Calu3 (cell line): ENCODE measurements around the gene TNFRSF19. TPM values are rescaled to one million over a fixed set of nuclear protein-coding genes. Genes with fewer than 3 reads are reported as not detected.

Experiments
- BruUV-seq: library from RNA; stranded (reverse); fragments of 400-500 nt; replicated peaks from 2 replicates; lab custom pipeline; 2021; lab: Mats Ljungman, UMichigan
- CTCF ChIA-PET: fragments of 300-600 bp; sonication (Branson Sonifier 250); formaldehyde crosslinking; loops from one replicate; lab custom pipeline; 2022; ENCODE audit warnings: antibody characterized with exemption; lab: Charles Lee
- DNase-seq: peaks from one replicate; pipeline ENCODE4 v3.0.0; 2022
- H3K27ac Mint-ChIP-seq: one replicate; pipeline ENCODE4 v1.8.0; 2022; ENCODE audit warnings: mixed read lengths; ENCODE audit not compliant: unreplicated experiment
- H3K27me3 Mint-ChIP-seq: one replicate; pipeline ENCODE4 v1.8.0; 2022; ENCODE audit warnings: mixed read lengths; ENCODE audit not compliant: unreplicated experiment
- H3K36me3 Mint-ChIP-seq: one replicate; pipeline ENCODE4 v1.8.0; 2022; ENCODE audit warnings: mild to moderate bottlenecking, moderate library complexity, mixed read lengths; ENCODE audit not compliant: insufficient read depth, unreplicated experiment
- H3K4me1 Mint-ChIP-seq: one replicate; pipeline ENCODE4 v1.8.0; 2022; ENCODE audit warnings: mild to moderate bottlenecking, low read depth, mixed read lengths; ENCODE audit not compliant: unreplicated experiment
- H3K4me3 Mint-ChIP-seq: one replicate; pipeline ENCODE4 v1.8.0; 2022; ENCODE audit warnings: mild to moderate bottlenecking, low read depth, moderate library complexity, mixed read lengths; ENCODE audit not compliant: unreplicated experiment
- H3K9me3 Mint-ChIP-seq: one replicate; pipeline ENCODE4 v1.8.0; 2022; ENCODE audit warnings: low read depth, mixed read lengths; ENCODE audit not compliant: unreplicated experiment
- CTCF ChIP-seq: fragments of 200-600 bp; IDR thresholded peaks from one replicate; pipeline ENCODE4 v1.8.0; 2022; ENCODE audit warnings: antibody characterized with exemption; ENCODE audit not compliant: unreplicated experiment
- intact Hi-C: fragments of 100-400 bp; cut with micrococcal nuclease; formaldehyde crosslinking; loops from one replicate; pipeline ENCODE4 v1.10.0; 2022; ENCODE audit not compliant: unreplicated experiment
- total RNA-seq: library from RNA; stranded (reverse); gene quantifications from 2 replicates; pipeline ENCODE4 v1.2.3, GENCODE V29; 2022

TNFRSF19 gene
- total RNA-seq, 1 experiment from 2014 or later, result 38.3 TPM

- Mint-ChIP-seq H3K27me3 (no peaks in the 10 kb centered on the region), H3K4me1 (peaks cover 44% of the 10 kb centered on the region), H3K9me3 (peaks cover 12% of the 10 kb centered on the region), H3K36me3 (peaks cover 9% of the 10 kb centered on the region), H3K27ac (peak overlapping the region; percentile 98), H3K4me3 (peak overlapping the region; percentile 46)
- TF ChIP-seq CTCF, result no peak
- DNase-seq, result peak; percentile 41
- BruUV-seq, result no TSS peak
- intact Hi-C loops, result loop anchor here (5.0 kb wide), 1 partner anchor 268 kb away; no protein-coding TSS in a partner anchor
- CTCF ChIA-PET, result no interaction called here
These were observed 29.1 kb downstream of the TNFRSF19 start for GRCh38 chr13:23599083-23599925.

- H3K4me3 Mint-ChIP-seq, result no peak overlapping the region
- BruUV-seq, result no TSS peak
- no peak for DNase-seq
- H3K9me3 Mint-ChIP-seq, result peaks cover 14% of the 10 kb centered on the region
- H3K27me3 Mint-ChIP-seq, result no peaks in the 10 kb centered on the region
- CTCF ChIA-PET, result no interaction called here
- TF ChIP-seq CTCF, result no peak
- H3K27ac Mint-ChIP-seq, result peak overlapping the region; percentile 98
- intact Hi-C loops, result no loop called here
- H3K36me3 Mint-ChIP-seq, result peaks cover 9% of the 10 kb centered on the region
- H3K4me1 Mint-ChIP-seq, result peaks cover 44% of the 10 kb centered on the region
These were observed 29.9 kb downstream of the TNFRSF19 start for GRCh38 chr13:23600100-23600499.

GRCh38 chr13:23600534-23600933 lies 30.3 kb downstream of the TNFRSF19 start:
- H3K4me1 Mint-ChIP-seq, result peaks cover 44% of the 10 kb centered on the region
- DNase-seq, result no peak
- no peak for TF ChIP-seq CTCF
- intact Hi-C loops, result no loop called here
- H3K4me3 Mint-ChIP-seq, result no peak overlapping the region
- BruUV-seq, result no TSS peak
- H3K27ac Mint-ChIP-seq, result no peak overlapping the region
- no peaks in the 10 kb centered on the region for H3K27me3 Mint-ChIP-seq
- H3K36me3 Mint-ChIP-seq, result peaks cover 9% of the 10 kb centered on the region
- CTCF ChIA-PET, result no interaction called here
- peaks cover 11% of the 10 kb centered on the region for H3K9me3 Mint-ChIP-seq

- no peak overlapping the region for H3K4me3 Mint-ChIP-seq
- H3K27me3 Mint-ChIP-seq, result no peaks in the 10 kb centered on the region
- peaks cover 8% of the 10 kb centered on the region for H3K9me3 Mint-ChIP-seq
- DNase-seq, result no peak
- intact Hi-C loops, result no loop called here
- peaks cover 39% of the 10 kb centered on the region for H3K4me1 Mint-ChIP-seq
- CTCF ChIA-PET, result no interaction called here
- no TSS peak for BruUV-seq
- H3K36me3 Mint-ChIP-seq, result no peaks in the 10 kb centered on the region
- no peak overlapping the region for H3K27ac Mint-ChIP-seq
- no peak for TF ChIP-seq CTCF
These were observed 35.6 kb downstream of the TNFRSF19 start for GRCh38 chr13:23605831-23606230.
